Measurements from ENCODE around the gene ALDH1A3.
"Not testable (repeated sequence)": the region's sequence is repeated elsewhere in the genome, so short reads cannot be mapped to it uniquely, and the experiment has no call there.

The ALDH1A3 gene

DNA sequence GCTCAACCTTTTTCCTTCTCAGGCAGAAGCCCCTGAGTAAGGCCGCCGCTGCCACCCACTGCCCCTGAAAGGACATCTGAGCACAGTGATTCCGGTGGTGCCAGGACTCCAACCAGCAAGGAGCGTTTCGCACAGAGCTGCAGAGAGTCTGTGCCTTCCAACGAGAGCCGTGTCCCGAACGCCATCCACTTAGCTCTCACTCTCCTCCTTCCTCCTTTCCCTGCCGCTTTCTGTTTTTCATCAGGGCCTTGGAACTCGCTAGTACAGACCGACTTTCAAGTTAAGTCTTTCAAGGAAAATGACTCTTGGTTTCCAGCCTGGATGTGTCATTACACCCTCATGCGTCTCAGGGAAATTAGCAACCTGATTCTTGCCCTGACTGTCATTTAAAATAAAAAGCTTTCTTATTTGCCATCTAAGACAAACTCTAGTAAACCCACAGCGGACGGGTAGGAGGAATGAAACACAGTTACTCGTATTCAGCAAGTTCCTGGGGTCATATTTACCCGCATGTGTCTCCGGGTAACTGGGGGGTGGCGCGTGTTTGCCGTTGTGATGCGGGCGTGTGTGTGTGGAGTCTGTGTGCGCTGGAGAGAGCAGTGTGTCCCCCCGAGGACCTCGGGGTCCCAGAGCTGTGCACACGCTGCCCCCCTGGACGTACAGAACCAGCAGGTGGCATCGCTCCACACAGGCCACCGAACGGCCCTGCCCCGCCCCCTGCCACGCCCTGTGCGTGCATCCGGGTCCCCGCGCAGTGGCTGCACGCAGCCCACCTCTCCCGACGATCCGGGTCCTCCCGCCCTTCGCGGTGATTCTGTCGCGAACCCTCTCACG, 30.4 kb upstream of the ALDH1A3 start:
- DNase-seq (ENCODE audit: extremely low read depth, low read depth), result no peak
- TF ChIP-seq CTCF (IDR thresholded peaks at IDR 0.05; ENCODE audit: low read depth, low read length), result peak; percentile 39

GRCh38 chr15:100849855-100850218, 29.8 kb upstream of the ALDH1A3 start:
- no peak for DNase-seq (ENCODE audit: extremely low read depth, low read depth)
- no peak for TF ChIP-seq CTCF (IDR thresholded peaks at IDR 0.05; ENCODE audit: low read depth, low read length)

GRCh38 chr15:100851428-100852015, 28.1 kb upstream of the ALDH1A3 start:
- not testable (repeated sequence) for DNase-seq (ENCODE audit: extremely low read depth, low read depth)

DNA sequence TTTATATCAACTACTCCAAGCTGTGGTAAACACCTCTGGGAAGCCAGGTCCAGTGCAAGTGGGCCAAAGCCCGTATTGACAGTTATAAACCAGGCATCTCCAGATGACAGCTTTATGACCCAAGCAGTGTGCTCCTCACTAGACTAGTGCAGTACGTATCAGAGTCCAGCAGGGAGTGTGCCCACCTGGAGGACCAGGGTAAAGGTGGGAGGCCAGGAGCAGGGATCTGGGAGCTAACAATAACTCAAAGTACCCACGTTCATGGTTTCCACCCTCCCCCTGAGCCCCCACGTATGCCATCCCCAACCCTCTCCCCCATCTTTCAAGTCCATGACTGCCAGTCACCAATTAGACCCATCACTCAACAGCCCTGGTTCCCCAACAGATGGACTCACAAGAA, 27.0 kb upstream of the ALDH1A3 start:
- no peak for DNase-seq (ENCODE audit: extremely low read depth, low read depth)
- TF ChIP-seq CTCF (IDR thresholded peaks at IDR 0.05; ENCODE audit: low read depth, low read length), result no peak

GRCh38 chr15:100853676-100854440, 25.8 kb upstream of the ALDH1A3 start:
- no peak for TF ChIP-seq CTCF (IDR thresholded peaks at IDR 0.05; ENCODE audit: low read depth, low read length)
- DNase-seq (ENCODE audit: extremely low read depth, low read depth), result no peak

GRCh38 chr15:100856867-100857266, 22.8 kb upstream of the ALDH1A3 start:
- no peak for TF ChIP-seq CTCF (IDR thresholded peaks at IDR 0.05; ENCODE audit: low read depth, low read length)
- no peak for DNase-seq (ENCODE audit: extremely low read depth, low read depth)

- no peak for DNase-seq (ENCODE audit: extremely low read depth, low read depth)
- no peak for TF ChIP-seq CTCF (IDR thresholded peaks at IDR 0.05; ENCODE audit: low read depth, low read length)
Observed at GRCh38 chr15:100858294-100858693, 21.3 kb upstream of the ALDH1A3 start.

Data from AG09319 (cell line).